Measurements from ENCODE around the gene BTNL3.
"Not testable (repeated sequence)": the region's sequence is repeated elsewhere in the genome, so short reads cannot be mapped to it uniquely, and the experiment has no call there.

BTNL3 gene

DNA sequence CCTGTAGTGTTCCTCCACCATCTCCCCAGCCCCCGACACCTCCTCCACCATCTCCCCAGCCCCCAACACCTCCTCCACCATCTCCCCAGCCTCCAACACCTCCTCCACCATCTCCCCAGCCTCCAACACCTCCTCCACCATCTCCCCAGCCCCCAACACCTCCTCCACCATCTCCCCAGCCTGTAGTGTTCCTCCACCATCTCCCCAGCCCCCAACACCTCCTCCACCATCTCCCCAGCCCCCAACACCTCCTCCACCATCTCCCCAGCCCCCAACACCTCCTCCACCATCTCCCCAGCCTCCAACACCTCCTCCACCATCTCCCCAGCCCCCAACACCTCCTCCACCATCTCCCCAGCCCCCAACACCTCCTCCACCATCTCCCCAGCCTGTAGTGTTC lies 57.2 kb downstream of the BTNL3 start:
- not testable (repeated sequence) for H2BK5ac ChIP-seq (ENCODE audit: low read length); H2AFZ ChIP-seq (ENCODE audit: low read length); H3K36me3 ChIP-seq (replicated peaks in 1 of 2; ENCODE audit: control insufficient read depth in 2 of 2, insufficient read depth in 2 of 2, low read length in 2 of 2); H3K18ac ChIP-seq (ENCODE audit: low read length); H3K4me3 ChIP-seq (ENCODE audit: low read length in 2 of 2); H3K4ac ChIP-seq (ENCODE audit: low read length); H2BK15ac ChIP-seq (ENCODE audit: low read length); H3K4me1 ChIP-seq (ENCODE audit: control insufficient read depth in 2 of 2, insufficient read depth in 1 of 2, low read depth in 1 of 2, low read length in 2 of 2); H3K4me2 ChIP-seq (ENCODE audit: insufficient read depth, low read length, poor library complexity, severe bottlenecking); H2BK120ac ChIP-seq (ENCODE audit: low read depth, low read length); H3K23ac ChIP-seq (ENCODE audit: low read depth, low read length, poor library complexity); H3K9ac ChIP-seq (ENCODE audit: low read depth, low read length, poor library complexity); H4K8ac ChIP-seq (ENCODE audit: low read depth, low read length); H3K79me1 ChIP-seq (ENCODE audit: low read depth, low read length); H3K14ac ChIP-seq (ENCODE audit: low read length); DNase-seq (ENCODE audit: low spot score); H3K9me3 ChIP-seq (replicated peaks in 1 of 2; ENCODE audit: control insufficient read depth in 2 of 2, insufficient read depth in 1 of 2, low read depth in 1 of 2, low read length in 2 of 2); H2BK12ac ChIP-seq (ENCODE audit: low read length); H4K91ac ChIP-seq (ENCODE audit: low read depth, low read length, poor library complexity); H3K27ac ChIP-seq (replicated peaks; ENCODE audit: low read length); H2AK5ac ChIP-seq (ENCODE audit: low read depth, low read length)
- H3K27me3 ChIP-seq (ENCODE audit: control insufficient read depth in 3 of 3, insufficient read depth in 3 of 3, low read depth in 1 of 3, low read length in 3 of 3): peaks cover 2 to 73% (median 19%) of the 10 kb centered on the region in 3 experiments
- WGBS, 2 donors (ENCODE audit: extremely low coverage in 2 of 2, insufficient read length in 2 of 2, insufficient replicate concordance in 1 of 2): no CpG with 5 or more reads among the region's 1 CpG

DNA sequence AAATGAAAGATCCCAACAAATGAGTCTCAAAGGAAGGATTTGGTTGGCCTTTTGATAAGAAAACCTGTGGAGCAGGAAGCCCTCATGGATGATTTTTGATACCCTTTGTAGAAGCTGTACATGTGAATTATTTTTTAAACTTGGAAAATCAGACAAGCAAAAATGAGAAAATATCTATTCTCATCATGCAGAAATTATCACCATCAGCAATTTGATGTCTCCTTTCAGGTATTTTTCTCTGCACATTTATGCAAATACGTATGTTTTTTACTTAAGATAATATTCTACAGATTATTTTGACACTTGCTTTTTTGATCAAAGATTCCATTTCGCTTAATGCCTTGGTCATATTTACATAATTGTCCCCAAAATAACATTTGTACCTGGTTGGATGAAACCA lies 58.6 kb downstream of the BTNL3 start:
- Histone ChIP-seq H3K4me2 (ENCODE audit: insufficient read depth, low read length, poor library complexity, severe bottlenecking) (no peak overlapping the region), H2AK5ac (ENCODE audit: low read depth, low read length) (no peak overlapping the region), H3K27me3 (ENCODE audit: control insufficient read depth in 3 of 3, insufficient read depth in 3 of 3, low read depth in 1 of 3, low read length in 3 of 3) (peaks cover 2 to 75% (median 32%) of the 10 kb centered on the region in 3 experiments), H3K27ac (replicated peaks; ENCODE audit: low read length) (no peak overlapping the region), H3K4me3 (ENCODE audit: low read length in 2 of 2) (no peak overlapping the region), H3K23ac (ENCODE audit: low read depth, low read length, poor library complexity) (no peak overlapping the region), H3K79me1 (ENCODE audit: low read depth, low read length) (no peaks in the 10 kb centered on the region), H3K9me3 (replicated peaks in 1 of 2; ENCODE audit: control insufficient read depth in 2 of 2, insufficient read depth in 1 of 2, low read depth in 1 of 2, low read length in 2 of 2) (no peaks in the 10 kb centered on the region), H2AFZ (ENCODE audit: low read length) (no peak overlapping the region), H3K18ac (ENCODE audit: low read length) (no peak overlapping the region), H3K4ac (ENCODE audit: low read length) (no peak overlapping the region), H2BK15ac (ENCODE audit: low read length) (no peak overlapping the region), H3K14ac (ENCODE audit: low read length) (no peak overlapping the region), H3K9ac (ENCODE audit: low read depth, low read length, poor library complexity) (no peak overlapping the region), H4K91ac (ENCODE audit: low read depth, low read length, poor library complexity) (no peak overlapping the region), H2BK12ac (ENCODE audit: low read length) (no peak overlapping the region), H4K8ac (ENCODE audit: low read depth, low read length) (no peak overlapping the region), H2BK5ac (ENCODE audit: low read length) (no peak overlapping the region), H2BK120ac (ENCODE audit: low read depth, low read length) (no peak overlapping the region), H3K4me1 (ENCODE audit: control insufficient read depth in 2 of 2, insufficient read depth in 1 of 2, low read depth in 1 of 2, low read length in 2 of 2) (no peaks in the 10 kb centered on the region), H3K36me3 (replicated peaks in 1 of 2; ENCODE audit: control insufficient read depth in 2 of 2, insufficient read depth in 2 of 2, low read length in 2 of 2) (no peaks in the 10 kb centered on the region)
- DNase-seq (ENCODE audit: low spot score): no peak
- no CpG with 5 or more reads among the region's 2 CpGs for WGBS, 2 donors (ENCODE audit: extremely low coverage in 2 of 2, insufficient read length in 2 of 2, insufficient replicate concordance in 1 of 2)

DNA sequence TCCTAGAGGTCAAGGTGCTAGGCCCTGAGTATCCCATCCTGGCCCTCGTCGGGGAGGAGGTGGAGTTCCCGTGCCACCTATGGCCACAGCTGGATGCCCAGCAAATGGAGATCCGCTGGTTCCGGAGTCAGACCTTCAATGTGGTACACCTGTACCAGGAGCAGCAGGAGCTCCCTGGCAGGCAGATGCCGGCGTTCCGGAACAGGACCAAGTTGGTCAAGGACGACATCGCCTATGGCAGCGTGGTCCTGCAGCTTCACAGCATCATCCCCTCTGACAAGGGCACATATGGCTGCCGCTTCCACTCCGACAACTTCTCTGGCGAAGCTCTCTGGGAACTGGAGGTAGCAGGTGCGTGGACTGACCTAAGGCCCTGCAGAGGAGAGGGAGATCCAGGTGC lies 59.3 kb downstream of the BTNL3 start:
- Histone ChIP-seq H2BK12ac (ENCODE audit: low read length) (no peak overlapping the region), H3K27ac (replicated peaks; ENCODE audit: low read length) (no peak overlapping the region), H4K8ac (ENCODE audit: low read depth, low read length) (no peak overlapping the region), H3K27me3 (ENCODE audit: control insufficient read depth in 3 of 3, insufficient read depth in 3 of 3, low read depth in 1 of 3, low read length in 3 of 3) (peaks cover 5 to 74% (median 38%) of the 10 kb centered on the region in 3 experiments), H3K4me2 (ENCODE audit: insufficient read depth, low read length, poor library complexity, severe bottlenecking) (no peak overlapping the region), H2AFZ (ENCODE audit: low read length) (no peak overlapping the region), H3K4me3 (ENCODE audit: low read length in 2 of 2) (peak overlapping the region in 1 of 2 donors; percentile 51), H3K4me1 (ENCODE audit: control insufficient read depth in 2 of 2, insufficient read depth in 1 of 2, low read depth in 1 of 2, low read length in 2 of 2) (no peaks in the 10 kb centered on the region), H3K18ac (ENCODE audit: low read length) (no peak overlapping the region), H3K9me3 (replicated peaks in 1 of 2; ENCODE audit: control insufficient read depth in 2 of 2, insufficient read depth in 1 of 2, low read depth in 1 of 2, low read length in 2 of 2) (no peaks in the 10 kb centered on the region), H2BK15ac (ENCODE audit: low read length) (no peak overlapping the region), H3K4ac (ENCODE audit: low read length) (no peak overlapping the region), H3K36me3 (replicated peaks in 1 of 2; ENCODE audit: control insufficient read depth in 2 of 2, insufficient read depth in 2 of 2, low read length in 2 of 2) (no peaks in the 10 kb centered on the region), H2BK120ac (ENCODE audit: low read depth, low read length) (no peak overlapping the region), H3K79me1 (ENCODE audit: low read depth, low read length) (no peaks in the 10 kb centered on the region), H3K14ac (ENCODE audit: low read length) (no peak overlapping the region), H2BK5ac (ENCODE audit: low read length) (no peak overlapping the region), H3K23ac (ENCODE audit: low read depth, low read length, poor library complexity) (no peak overlapping the region), H2AK5ac (ENCODE audit: low read depth, low read length) (no peak overlapping the region), H4K91ac (ENCODE audit: low read depth, low read length, poor library complexity) (no peak overlapping the region), H3K9ac (ENCODE audit: low read depth, low read length, poor library complexity) (no peak overlapping the region)
- DNase-seq (ENCODE audit: low spot score): no peak
- no CpG with 5 or more reads among the region's 15 CpGs for WGBS, 2 donors (ENCODE audit: extremely low coverage in 2 of 2, insufficient read length in 2 of 2, insufficient replicate concordance in 1 of 2)

DNA sequence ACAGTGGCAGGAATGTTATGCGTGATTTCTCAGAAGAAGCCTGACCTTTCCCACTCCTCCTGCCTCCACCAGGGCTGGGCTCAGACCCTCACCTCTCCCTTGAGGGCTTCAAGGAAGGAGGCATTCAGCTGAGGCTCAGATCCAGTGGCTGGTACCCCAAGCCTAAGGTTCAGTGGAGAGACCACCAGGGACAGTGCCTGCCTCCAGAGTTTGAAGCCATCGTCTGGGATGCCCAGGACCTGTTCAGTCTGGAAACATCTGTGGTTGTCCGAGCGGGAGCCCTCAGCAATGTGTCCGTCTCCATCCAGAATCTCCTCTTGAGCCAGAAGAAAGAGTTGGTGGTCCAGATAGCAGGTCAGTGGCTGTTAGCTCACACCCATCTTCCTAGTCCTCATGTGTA lies 61.4 kb downstream of the BTNL3 start:
- no peak for DNase-seq (ENCODE audit: low spot score)
- Histone ChIP-seq H3K4ac (ENCODE audit: low read length) (no peak overlapping the region), H2BK120ac (ENCODE audit: low read depth, low read length) (no peak overlapping the region), H2BK5ac (ENCODE audit: low read length) (no peak overlapping the region), H3K23ac (ENCODE audit: low read depth, low read length, poor library complexity) (no peak overlapping the region), H3K9me3 (replicated peaks in 1 of 2; ENCODE audit: control insufficient read depth in 2 of 2, insufficient read depth in 1 of 2, low read depth in 1 of 2, low read length in 2 of 2) (no peaks in the 10 kb centered on the region), H3K27me3 (ENCODE audit: control insufficient read depth in 3 of 3, insufficient read depth in 3 of 3, low read depth in 1 of 3, low read length in 3 of 3) (peaks cover 19 to 76% (median 58%) of the 10 kb centered on the region in 3 experiments), H3K4me1 (ENCODE audit: control insufficient read depth in 2 of 2, insufficient read depth in 1 of 2, low read depth in 1 of 2, low read length in 2 of 2) (peaks cover 0 to 4% of the 10 kb centered on the region in 2 donors), H4K8ac (ENCODE audit: low read depth, low read length) (no peak overlapping the region), H2BK12ac (ENCODE audit: low read length) (no peak overlapping the region), H2AFZ (ENCODE audit: low read length) (no peak overlapping the region), H3K18ac (ENCODE audit: low read length) (no peak overlapping the region), H4K91ac (ENCODE audit: low read depth, low read length, poor library complexity) (no peak overlapping the region), H3K79me1 (ENCODE audit: low read depth, low read length) (no peaks in the 10 kb centered on the region), H2AK5ac (ENCODE audit: low read depth, low read length) (no peak overlapping the region), H3K4me2 (ENCODE audit: insufficient read depth, low read length, poor library complexity, severe bottlenecking) (no peak overlapping the region), H2BK15ac (ENCODE audit: low read length) (no peak overlapping the region), H3K4me3 (ENCODE audit: low read length in 2 of 2) (no peak overlapping the region), H3K27ac (replicated peaks; ENCODE audit: low read length) (no peak overlapping the region), H3K9ac (ENCODE audit: low read depth, low read length, poor library complexity) (no peak overlapping the region), H3K14ac (ENCODE audit: low read length) (no peak overlapping the region), H3K36me3 (replicated peaks in 1 of 2; ENCODE audit: control insufficient read depth in 2 of 2, insufficient read depth in 2 of 2, low read length in 2 of 2) (no peaks in the 10 kb centered on the region)
- no CpG with 5 or more reads among the region's 5 CpGs for WGBS, 2 donors (ENCODE audit: extremely low coverage in 2 of 2, insufficient read length in 2 of 2, insufficient replicate concordance in 1 of 2)

Measured in neuronal stem cell (in vitro differentiated cells).